Hepatic stellate cell (primary cell): Measurements from ENCODE around the gene FARP1.
A peak's percentile ranks its signal among the peaks of the same experiment; 100 is the strongest.

Experiments
- DNase-seq: peaks from one replicate; pipeline ENCODE4 v3.0.0; 2011; ENCODE audit warnings: low spot score

FARP1 gene

GRCh38 chr13:98142380-98143156 lies at the start of gene FARP1:
FARP1 (plus strand) TSS chr13:98143094; CDS start chr13:98213243, 70,149 bp downstream.
- peak; percentile 76 for DNase-seq

GRCh38 chr13:98094678-98095266 lies 48.1 kb upstream of the FARP1 start:
- no peak for DNase-seq

GRCh38 chr13:98096059-98096458 lies 46.8 kb upstream of the FARP1 start:
- DNase-seq: peak; percentile 12

GRCh38 chr13:98097749-98098148 lies 45.1 kb upstream of the FARP1 start:
- no peak for DNase-seq

- DNase-seq: peak; percentile 54
Observed at GRCh38 chr13:98098516-98098915, 44.4 kb upstream of the FARP1 start.

- DNase-seq: no peak
Observed at GRCh38 chr13:98099627-98100026, 43.3 kb upstream of the FARP1 start.

- no peak for DNase-seq
Observed at GRCh38 chr13:98100481-98100880, 42.4 kb upstream of the FARP1 start.

- no peak for DNase-seq
Observed at GRCh38 chr13:98103531-98103930, 39.4 kb upstream of the FARP1 start.

- DNase-seq: peak; percentile 54
Observed at GRCh38 chr13:98103942-98104880, 38.7 kb upstream of the FARP1 start.

GRCh38 chr13:98105929-98106336 lies 37.0 kb upstream of the FARP1 start:
- peak; percentile 59 for DNase-seq

- DNase-seq: peak; percentile 18
Observed at GRCh38 chr13:98108341-98108740, 34.6 kb upstream of the FARP1 start.

GRCh38 chr13:98109226-98109853 lies 33.6 kb upstream of the FARP1 start:
- no peak for DNase-seq

- DNase-seq: no peak
Observed at GRCh38 chr13:98110749-98111148, 32.1 kb upstream of the FARP1 start.

- no peak for DNase-seq
Observed at GRCh38 chr13:98111168-98112098, 31.5 kb upstream of the FARP1 start.

- no peak for DNase-seq
Observed at GRCh38 chr13:98112456-98112855, 30.4 kb upstream of the FARP1 start.

- no peak for DNase-seq
Observed at GRCh38 chr13:98118865-98119264, 24.0 kb upstream of the FARP1 start.

GRCh38 chr13:98123176-98123575 lies 19.7 kb upstream of the FARP1 start:
- no peak for DNase-seq

- DNase-seq: no peak
Observed at GRCh38 chr13:98129059-98129746, 13.7 kb upstream of the FARP1 start.

GRCh38 chr13:98133946-98134345 lies 8.9 kb upstream of the FARP1 start:
- DNase-seq: no peak

GRCh38 chr13:98134901-98135300 lies 8.0 kb upstream of the FARP1 start:
- no peak for DNase-seq
